Measurements from ENCODE around the gene GPR39.

DNA sequence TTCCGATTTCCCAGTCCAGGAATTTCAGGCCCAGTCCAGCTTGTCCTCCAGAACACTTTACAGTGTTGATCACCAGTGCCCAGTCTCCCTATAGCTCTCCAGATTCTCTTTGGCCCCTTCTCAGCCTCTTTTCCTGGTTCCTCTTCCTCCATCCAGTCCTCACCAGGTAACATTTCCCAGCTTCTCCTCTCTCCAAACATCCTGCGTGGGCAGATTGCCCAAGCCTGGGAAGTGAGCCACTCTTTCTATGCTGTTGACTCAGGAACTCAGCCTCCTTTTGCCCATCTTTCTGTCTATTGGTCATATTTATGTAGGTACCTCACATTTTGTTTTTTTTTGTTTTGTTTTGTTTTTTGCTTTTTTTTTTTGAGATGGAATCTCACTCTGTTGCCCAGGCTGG lies 144.0 kb downstream of the GPR39 start:
- TF ChIP-seq, protein P1, sequence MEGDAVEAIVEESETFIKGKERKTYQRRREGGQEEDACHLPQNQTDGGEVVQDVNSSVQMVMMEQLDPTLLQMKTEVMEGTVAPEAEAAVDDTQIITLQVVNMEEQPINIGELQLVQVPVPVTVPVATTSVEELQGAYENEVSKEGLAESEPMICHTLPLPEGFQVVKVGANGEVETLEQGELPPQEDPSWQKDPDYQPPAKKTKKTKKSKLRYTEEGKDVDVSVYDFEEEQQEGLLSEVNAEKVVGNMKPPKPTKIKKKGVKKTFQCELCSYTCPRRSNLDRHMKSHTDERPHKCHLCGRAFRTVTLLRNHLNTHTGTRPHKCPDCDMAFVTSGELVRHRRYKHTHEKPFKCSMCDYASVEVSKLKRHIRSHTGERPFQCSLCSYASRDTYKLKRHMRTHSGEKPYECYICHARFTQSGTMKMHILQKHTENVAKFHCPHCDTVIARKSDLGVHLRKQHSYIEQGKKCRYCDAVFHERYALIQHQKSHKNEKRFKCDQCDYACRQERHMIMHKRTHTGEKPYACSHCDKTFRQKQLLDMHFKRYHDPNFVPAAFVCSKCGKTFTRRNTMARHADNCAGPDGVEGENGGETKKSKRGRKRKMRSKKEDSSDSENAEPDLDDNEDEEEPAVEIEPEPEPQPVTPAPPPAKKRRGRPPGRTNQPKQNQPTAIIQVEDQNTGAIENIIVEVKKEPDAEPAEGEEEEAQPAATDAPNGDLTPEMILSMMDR (IDR thresholded peaks at IDR 0.05), result no peak
- no peak for TF ChIP-seq POLR2A (IDR thresholded peaks at IDR 0.05)

Data from upper lobe of left lung (tissue), 4 donors.